ENCODE data around the gene SUPT3H.
A peak's percentile ranks its signal among the peaks of the same experiment; 100 is the strongest.

SUPT3H gene

GRCh38 chr6:45421709-45422502 is 44.2 kb upstream of the SUPT3H start:
- peak overlapping the region; percentile 33 for H3K4me3 ChIP-seq (ENCODE audit: low read depth, low read length)
- TF ChIP-seq, protein P1, sequence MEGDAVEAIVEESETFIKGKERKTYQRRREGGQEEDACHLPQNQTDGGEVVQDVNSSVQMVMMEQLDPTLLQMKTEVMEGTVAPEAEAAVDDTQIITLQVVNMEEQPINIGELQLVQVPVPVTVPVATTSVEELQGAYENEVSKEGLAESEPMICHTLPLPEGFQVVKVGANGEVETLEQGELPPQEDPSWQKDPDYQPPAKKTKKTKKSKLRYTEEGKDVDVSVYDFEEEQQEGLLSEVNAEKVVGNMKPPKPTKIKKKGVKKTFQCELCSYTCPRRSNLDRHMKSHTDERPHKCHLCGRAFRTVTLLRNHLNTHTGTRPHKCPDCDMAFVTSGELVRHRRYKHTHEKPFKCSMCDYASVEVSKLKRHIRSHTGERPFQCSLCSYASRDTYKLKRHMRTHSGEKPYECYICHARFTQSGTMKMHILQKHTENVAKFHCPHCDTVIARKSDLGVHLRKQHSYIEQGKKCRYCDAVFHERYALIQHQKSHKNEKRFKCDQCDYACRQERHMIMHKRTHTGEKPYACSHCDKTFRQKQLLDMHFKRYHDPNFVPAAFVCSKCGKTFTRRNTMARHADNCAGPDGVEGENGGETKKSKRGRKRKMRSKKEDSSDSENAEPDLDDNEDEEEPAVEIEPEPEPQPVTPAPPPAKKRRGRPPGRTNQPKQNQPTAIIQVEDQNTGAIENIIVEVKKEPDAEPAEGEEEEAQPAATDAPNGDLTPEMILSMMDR (IDR thresholded peaks at IDR 0.05; ENCODE audit: borderline replicate concordance, insufficient read depth, low read depth, low read length): no peak

DNA sequence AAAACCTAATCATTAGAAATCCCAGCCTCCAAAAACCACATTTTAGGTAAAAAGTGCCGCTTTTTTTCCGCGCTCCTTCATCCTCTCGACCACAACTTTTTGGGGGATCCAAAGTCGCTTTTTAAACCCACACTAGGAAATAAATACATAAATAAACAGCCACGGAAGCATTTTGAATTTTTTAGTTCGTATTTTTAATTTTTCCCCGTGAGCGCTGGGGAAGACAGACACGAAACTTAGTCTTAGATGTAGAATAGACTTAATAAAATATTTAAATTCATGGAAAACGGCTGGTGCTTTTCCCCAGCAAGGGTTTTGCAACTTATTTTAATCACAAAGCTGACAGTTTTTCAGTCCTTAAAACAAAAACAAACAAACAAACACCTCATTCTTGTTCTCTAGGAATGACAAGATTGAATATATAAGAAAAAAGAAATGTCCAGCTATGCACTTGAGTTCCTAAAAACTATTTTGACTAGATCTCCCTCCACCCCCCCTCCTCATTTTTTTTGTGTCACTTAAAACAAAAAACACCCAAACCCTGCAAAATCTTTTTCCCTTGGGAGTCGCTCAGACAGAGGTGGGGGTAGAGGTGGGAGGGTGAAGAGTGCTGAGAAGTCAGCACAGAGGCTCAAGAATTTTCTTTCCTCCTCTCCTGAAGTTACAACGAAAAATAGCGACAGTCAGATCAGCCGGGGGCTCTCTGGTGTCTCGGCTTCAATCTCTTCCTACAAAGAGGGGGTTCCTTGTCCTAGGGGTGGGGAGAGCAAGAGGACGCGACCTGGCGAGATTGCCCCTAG is 43.4 kb upstream of the SUPT3H start:
- peak overlapping the region; percentile 14 for H3K4me3 ChIP-seq (ENCODE audit: low read depth, low read length)
- TF ChIP-seq, protein P1 (IDR thresholded peaks at IDR 0.05; ENCODE audit: borderline replicate concordance, insufficient read depth, low read depth, low read length): no peak

DNA sequence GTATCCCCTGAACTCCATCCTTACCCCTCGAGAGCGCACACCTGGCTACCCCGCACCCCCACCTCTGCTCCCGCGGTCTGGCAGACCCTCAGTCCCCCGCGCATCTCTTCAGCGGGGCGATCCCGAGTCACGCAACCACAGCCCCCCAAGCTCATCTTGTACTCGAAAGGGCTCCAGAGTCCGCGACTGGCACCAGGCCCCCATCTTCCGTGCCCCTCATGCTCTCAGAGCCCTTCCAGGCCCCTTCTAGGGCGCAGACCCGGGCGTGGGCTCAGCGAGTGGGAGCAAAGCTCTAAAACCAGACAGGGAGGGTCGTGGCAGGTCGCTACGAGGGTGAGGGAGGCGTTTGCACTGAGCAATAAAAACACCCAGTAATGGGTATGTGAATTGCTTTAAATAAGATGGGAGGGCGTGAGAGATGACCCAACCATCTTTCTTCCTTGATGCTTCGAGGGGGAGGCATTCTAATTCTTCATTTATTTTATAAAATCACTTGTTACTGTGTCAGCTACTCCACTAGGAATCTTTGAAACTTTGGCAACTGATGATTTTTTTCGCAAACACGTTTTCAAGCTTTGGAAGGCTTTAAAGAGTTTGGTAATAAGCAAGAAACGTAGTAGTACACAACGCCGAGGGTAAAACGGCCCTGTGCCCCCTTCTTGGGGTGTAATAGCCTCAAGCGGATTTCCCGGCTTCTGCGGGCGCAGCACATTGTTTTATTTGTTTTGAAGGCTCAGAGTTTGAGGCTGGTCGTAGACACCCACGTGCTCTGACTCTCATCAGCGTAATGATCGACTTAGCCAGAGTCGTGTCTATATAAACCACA is 42.6 kb upstream of the SUPT3H start:
- no peak overlapping the region for H3K4me3 ChIP-seq (ENCODE audit: low read depth, low read length)
- TF ChIP-seq, protein P1 (IDR thresholded peaks at IDR 0.05; ENCODE audit: borderline replicate concordance, insufficient read depth, low read depth, low read length): no peak

DNA sequence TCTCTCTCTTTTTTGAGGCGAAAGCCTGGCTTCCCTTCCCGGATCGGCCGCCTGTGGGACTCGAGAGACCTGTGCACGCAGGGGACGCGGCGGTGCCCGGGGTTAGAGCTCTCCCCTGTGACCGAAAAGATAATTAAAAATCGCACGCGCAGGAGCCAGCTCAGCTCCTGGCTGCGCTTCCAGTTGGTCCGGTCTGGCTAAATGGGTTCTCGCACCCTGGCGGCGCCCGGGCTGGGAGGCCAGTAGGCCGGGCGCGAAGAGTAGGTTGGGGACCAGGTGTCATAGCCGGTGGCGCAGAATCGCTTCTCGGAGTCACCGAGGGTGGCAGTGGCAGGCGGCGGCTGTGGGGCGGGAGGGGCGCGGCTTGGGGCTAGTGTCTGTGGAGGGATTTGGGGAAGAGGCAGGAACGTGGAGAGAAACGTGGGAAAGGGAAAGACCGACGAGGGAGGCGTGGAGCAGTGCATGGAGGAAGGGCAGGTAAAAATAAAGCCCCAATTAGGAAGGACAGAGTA is 41.9 kb upstream of the SUPT3H start:
- TF ChIP-seq, protein P1 (IDR thresholded peaks at IDR 0.05; ENCODE audit: borderline replicate concordance, insufficient read depth, low read depth, low read length): 0 out of 2 replicates have a peak, but pooled peaks have one; percentile 20
- no peak overlapping the region for H3K4me3 ChIP-seq (ENCODE audit: low read depth, low read length)

DNA sequence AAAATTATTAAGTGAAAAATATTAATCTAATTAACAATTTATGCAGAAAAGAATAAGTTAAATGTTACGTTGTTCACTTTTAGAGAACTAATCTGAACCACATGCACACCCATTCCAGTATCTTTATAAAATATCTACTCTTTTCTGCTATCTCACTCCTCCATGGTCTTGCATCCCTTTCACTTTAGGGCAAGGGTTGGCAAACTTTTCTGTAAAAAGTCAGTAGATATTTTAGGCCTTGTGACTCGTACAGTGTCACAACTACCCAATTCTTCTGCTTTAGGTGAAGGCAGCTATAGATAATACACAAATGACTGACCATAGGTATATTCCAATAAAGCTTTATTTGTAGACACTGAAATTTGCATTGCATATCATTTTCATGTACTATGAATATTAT is 39.7 kb upstream of the SUPT3H start:
- H3K4me3 ChIP-seq (ENCODE audit: low read depth, low read length): no peak overlapping the region
- TF ChIP-seq, protein P1 (IDR thresholded peaks at IDR 0.05; ENCODE audit: borderline replicate concordance, insufficient read depth, low read depth, low read length): no peak

- TF ChIP-seq, protein P1 (IDR thresholded peaks at IDR 0.05; ENCODE audit: borderline replicate concordance, insufficient read depth, low read depth, low read length): no peak
- H3K4me3 ChIP-seq (ENCODE audit: low read depth, low read length): no peak overlapping the region
These were observed 39.0 kb upstream of the SUPT3H start for GRCh38 chr6:45416700-45417099.
